ENCODE data around the gene PMF1. TPM values are rescaled to one million over a fixed set of nuclear protein-coding genes. Genes with fewer than 3 reads are reported as not detected.
A peak's percentile ranks its signal among the peaks of the same experiment; 100 is the strongest.

The PMF1 gene
- total and polyA plus RNA-seq, 2 experiments from 2014 or later, result 44.4 to 47.7 TPM

- TF ChIP-seq EZH2 (IDR thresholded peaks at IDR 0.05; ENCODE audit: insufficient read depth, poor library complexity, severe bottlenecking) (no peak), EZH2phosphoT487 (IDR thresholded peaks at IDR 0.05; ENCODE audit: insufficient read depth, low read depth) (no peak)
- no peaks in the 10 kb centered on the region for H3K9me3 ChIP-seq (ENCODE audit: low read depth)
- no peak overlapping the region for H2AFZ ChIP-seq
- H3K27me3 ChIP-seq (replicated peaks; ENCODE audit: insufficient read depth), result no peaks in the 10 kb centered on the region
- no peaks in the 10 kb centered on the region for H3K79me2 ChIP-seq (ENCODE audit: insufficient read depth)
- peaks cover 7% of the 10 kb centered on the region for H3K4me1 ChIP-seq (ENCODE audit: insufficient read depth)
- WGBS, 2 experiments (ENCODE audit: low coverage in 1 of 2, low lambda C conversion rate in 2 of 2, missing lambda C conversion rate in 2 of 2), result 24% methylated on average over 56 to 58 of the region's 69 CpGs
- H3K9ac ChIP-seq, result no peak overlapping the region
- H3K27ac ChIP-seq, result no peak overlapping the region
- H3K36me3 ChIP-seq (ENCODE audit: low read depth), result peaks cover 3% of the 10 kb centered on the region; the same call in 1 of the 2 replicates
- peaks cover 4% of the 10 kb centered on the region; the same call in 1 of the 2 replicates for H3F3A ChIP-seq (ENCODE audit: insufficient read depth)
- H4K20me1 ChIP-seq (ENCODE audit: insufficient read depth), result no peaks in the 10 kb centered on the region
- no peaks in the 10 kb centered on the region for H3K9me2 ChIP-seq (ENCODE audit: insufficient read depth)
- peak; percentile 43 for DNase-seq
- in situ Hi-C loops (cut with MboI), result no loop called here
- H3K4me2 ChIP-seq (ENCODE audit: unreplicated experiment), result peak overlapping the region; percentile 19
- peak overlapping the region; percentile 32; the same call in 1 of the 2 replicates for H3K4me3 ChIP-seq
These were observed 32.8 kb downstream of the PMF1 start for GRCh38 chr1:156245451-156246232.

- Histone ChIP-seq H3K9me2 (ENCODE audit: insufficient read depth) (no peaks in the 10 kb centered on the region), H4K20me1 (ENCODE audit: insufficient read depth) (no peaks in the 10 kb centered on the region), H3K79me2 (ENCODE audit: insufficient read depth) (no peaks in the 10 kb centered on the region), H3K27me3 (replicated peaks; ENCODE audit: insufficient read depth) (no peaks in the 10 kb centered on the region), H3K4me3 (no peak overlapping the region), H3K4me1 (ENCODE audit: insufficient read depth) (peaks cover 6% of the 10 kb centered on the region), H2AFZ (no peak overlapping the region), H3K9me3 (ENCODE audit: low read depth) (no peaks in the 10 kb centered on the region), H3K36me3 (ENCODE audit: low read depth) (peaks cover 3% of the 10 kb centered on the region; the same call in 1 of the 2 replicates), H3K9ac (no peak overlapping the region), H3F3A (ENCODE audit: insufficient read depth) (peaks cover 4% of the 10 kb centered on the region; the same call in 1 of the 2 replicates), H3K4me2 (ENCODE audit: unreplicated experiment) (peak overlapping the region; percentile 19), H3K27ac (no peak overlapping the region)
- in situ Hi-C loops (cut with MboI), result no loop called here
- DNase-seq, result no peak
- TF ChIP-seq EZH2phosphoT487 (IDR thresholded peaks at IDR 0.05; ENCODE audit: insufficient read depth, low read depth), result no peak
- no peak for TF ChIP-seq EZH2 (IDR thresholded peaks at IDR 0.05; ENCODE audit: insufficient read depth, poor library complexity, severe bottlenecking)
- WGBS, 2 experiments (ENCODE audit: low coverage in 1 of 2, low lambda C conversion rate in 2 of 2, missing lambda C conversion rate in 2 of 2), result 53 to 55% methylated on average over 10 of the region's 10 CpGs
These were observed 33.5 kb downstream of the PMF1 start for GRCh38 chr1:156246241-156246780.

DNA sequence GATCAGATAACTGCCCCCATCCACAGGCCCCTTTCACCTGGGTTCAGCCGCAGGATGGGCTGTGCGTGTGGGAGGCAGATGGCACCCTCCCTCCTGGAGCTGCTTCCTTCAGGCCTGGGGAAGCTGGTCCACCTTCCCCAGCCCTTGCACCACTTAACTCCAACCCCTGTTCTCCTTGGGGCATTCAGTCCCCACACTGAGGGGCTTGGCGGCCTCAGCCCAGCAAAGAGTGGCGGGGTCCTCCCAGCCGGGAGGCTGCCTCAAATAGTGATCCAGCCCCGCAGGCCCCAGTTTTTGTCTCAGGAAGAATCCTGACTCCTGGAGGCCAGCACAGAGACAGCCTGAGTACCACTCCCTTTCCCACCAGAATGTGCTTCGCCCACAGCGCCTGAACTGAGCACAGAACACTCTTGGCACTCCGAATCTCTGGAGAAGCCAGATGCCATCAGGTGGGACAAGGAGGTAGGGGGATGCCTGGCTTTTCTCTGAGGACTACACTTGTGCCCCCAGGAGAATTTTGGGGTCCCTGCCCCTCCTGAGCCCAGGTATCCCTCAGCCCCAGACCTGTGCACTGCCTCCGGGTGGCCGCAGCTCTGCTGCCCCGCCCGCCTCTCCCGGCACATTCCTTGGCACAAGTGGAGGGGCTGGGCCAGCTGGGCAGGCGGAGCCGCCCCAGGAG is 34.1 kb downstream of the PMF1 start:
- Histone ChIP-seq H2AFZ (no peak overlapping the region), H3K9me3 (ENCODE audit: low read depth) (no peaks in the 10 kb centered on the region), H3K4me1 (ENCODE audit: insufficient read depth) (no peaks in the 10 kb centered on the region), H3K9ac (no peak overlapping the region), H3K27ac (no peak overlapping the region), H3F3A (ENCODE audit: insufficient read depth) (peaks cover 4% of the 10 kb centered on the region; the same call in 1 of the 2 replicates), H3K4me3 (no peak overlapping the region), H3K79me2 (ENCODE audit: insufficient read depth) (no peaks in the 10 kb centered on the region), H3K4me2 (ENCODE audit: unreplicated experiment) (no peak overlapping the region), H4K20me1 (ENCODE audit: insufficient read depth) (no peaks in the 10 kb centered on the region), H3K36me3 (ENCODE audit: low read depth) (peaks cover 4% of the 10 kb centered on the region; the same call in 1 of the 2 replicates), H3K27me3 (replicated peaks; ENCODE audit: insufficient read depth) (no peaks in the 10 kb centered on the region), H3K9me2 (ENCODE audit: insufficient read depth) (no peaks in the 10 kb centered on the region)
- DNase-seq, result peak; percentile 34
- in situ Hi-C loops (cut with MboI), result no loop called here
- 33 to 35% methylated on average over 16 of the region's 16 CpGs for WGBS, 2 experiments (ENCODE audit: low coverage in 1 of 2, low lambda C conversion rate in 2 of 2, missing lambda C conversion rate in 2 of 2)
- TF ChIP-seq EZH2 (IDR thresholded peaks at IDR 0.05; ENCODE audit: insufficient read depth, poor library complexity, severe bottlenecking), result no peak
- no peak for TF ChIP-seq EZH2phosphoT487 (IDR thresholded peaks at IDR 0.05; ENCODE audit: insufficient read depth, low read depth)

- Histone ChIP-seq H3K9me2 (ENCODE audit: insufficient read depth) (no peaks in the 10 kb centered on the region), H3K36me3 (ENCODE audit: low read depth) (peaks cover 12% of the 10 kb centered on the region), H2AFZ (no peak within 1 kb of the TSS), H3K27ac (no peak within 1 kb of the TSS), H3K27me3 (replicated peaks; ENCODE audit: insufficient read depth) (no peaks in the 10 kb centered on the region), H3K4me2 (ENCODE audit: unreplicated experiment) (no peak within 1 kb of the TSS), H3K4me3 (no peak within 1 kb of the TSS), H3K9me3 (ENCODE audit: low read depth) (no peaks in the 10 kb centered on the region), H3K4me1 (ENCODE audit: insufficient read depth) (no peaks in the 10 kb centered on the region), H3K79me2 (ENCODE audit: insufficient read depth) (no peaks in the 10 kb centered on the region), H3K9ac (no peak within 1 kb of the TSS), H3F3A (ENCODE audit: insufficient read depth) (peaks cover 4% of the 10 kb centered on the region; the same call in 1 of the 2 replicates), H4K20me1 (ENCODE audit: insufficient read depth) (no peaks in the 10 kb centered on the region)
- in situ Hi-C loops (cut with MboI), result no loop called here
- no peak for TF ChIP-seq EZH2 (IDR thresholded peaks at IDR 0.05; ENCODE audit: insufficient read depth, poor library complexity, severe bottlenecking)
- 30 to 34% methylated on average over 14 to 16 of the region's 16 CpGs for WGBS, 2 experiments (ENCODE audit: low coverage in 1 of 2, low lambda C conversion rate in 2 of 2, missing lambda C conversion rate in 2 of 2)
- DNase-seq, result peak; percentile 34
These were observed 34.9 kb downstream of the PMF1 start, which contains the start of gene PAQR6 for GRCh38 chr1:156247460-156248322. TSS of gene PAQR6 (minus strand) at chr1:156248056. CDS start at chr1:156246731, 1,325 bp downstream.

Data from GM23248 (cell line).